ENCODE data around the gene PCOLCE2. TPM values are rescaled to one million over a fixed set of nuclear protein-coding genes. Genes with fewer than 3 reads are reported as not detected.

PCOLCE2 gene
- total and polyA plus RNA-seq, 2 donors (not counting 3 experiments of a cell fraction or from before 2014, with no cell fraction given), result not detected

- Histone ChIP-seq H3K4me3 (replicated peaks in 1 of 3; ENCODE audit: insufficient read depth in 1 of 3, low read depth in 1 of 3, low read length in 3 of 3) (no peak overlapping the region), H3K9ac (replicated peaks; ENCODE audit: extremely low read depth, insufficient read depth, low read length) (no peak overlapping the region), H2AFZ (ENCODE audit: low read depth, low read length) (no peak overlapping the region), H4K20me1 (replicated peaks; ENCODE audit: control insufficient read depth, extremely low read depth, insufficient read depth, low read length) (no peaks in the 10 kb centered on the region), H3K9me3 (replicated peaks; ENCODE audit: control insufficient read depth, insufficient read depth, low read length) (no peaks in the 10 kb centered on the region), H3K27ac (ENCODE audit: insufficient read depth, low read depth, low read length) (no peak overlapping the region), H3K36me3 (ENCODE audit: control insufficient read depth in 2 of 2, extremely low read depth in 1 of 2, insufficient read depth in 2 of 2, low read length in 2 of 2) (no peaks in the 10 kb centered on the region), H3K27me3 (ENCODE audit: control insufficient read depth in 2 of 2, insufficient read depth in 2 of 2, low read length in 2 of 2) (no peaks in the 10 kb centered on the region), H3K4me1 (ENCODE audit: control insufficient read depth, extremely low read depth, insufficient read depth, low read length) (no peaks in the 10 kb centered on the region), H3K4me2 (ENCODE audit: insufficient read depth, low read length) (no peak overlapping the region), H3K9me1 (replicated peaks; ENCODE audit: control insufficient read depth, extremely low read depth, insufficient read depth, low read length) (no peaks in the 10 kb centered on the region), H3K79me2 (ENCODE audit: control insufficient read depth, insufficient read depth, low read length) (no peaks in the 10 kb centered on the region)
- ChIA-PET POLR2A (no interaction called here), CTCF (no interaction called here)
- DNase-seq (ENCODE audit: low read depth, low spot score) (no peak), FAIRE-seq (no peak)
- no TSS peak for BruUV-seq (replicated peaks)
- intact Hi-C loops (cut with micrococcal nuclease) (no loop called here), dilution Hi-C loops (cut with MboI; ENCODE audit: extremely low pct_ligation_motif_present, low sequenced_read_pairs) (no loop called here)
- TF ChIP-seq EZH2 (IDR thresholded peaks at IDR 0.05; ENCODE audit: borderline replicate concordance, low read depth, low read length, severe bottlenecking) (no peak), POLR2AphosphoS5 (IDR thresholded peaks at IDR 0.05; ENCODE audit: insufficient read depth, low read depth, low read length) (no peak), POLR2A (IDR thresholded peaks at IDR 0.05; ENCODE audit: low read depth, low read length) (no peak), MYC (IDR thresholded peaks at IDR 0.05; ENCODE audit: low read depth, low read length) (no peak), GATA2 (IDR thresholded peaks at IDR 0.05; ENCODE audit: insufficient read depth, insufficient read length, low read depth, low read length) (no peak), JUN (IDR thresholded peaks at IDR 0.05; ENCODE audit: borderline replicate concordance, insufficient read depth, insufficient read length, low read depth) (no peak), FOS (IDR thresholded peaks at IDR 0.05; ENCODE audit: borderline replicate concordance, insufficient read depth, low read length) (no peak)
- TF ChIP-seq, protein P1, sequence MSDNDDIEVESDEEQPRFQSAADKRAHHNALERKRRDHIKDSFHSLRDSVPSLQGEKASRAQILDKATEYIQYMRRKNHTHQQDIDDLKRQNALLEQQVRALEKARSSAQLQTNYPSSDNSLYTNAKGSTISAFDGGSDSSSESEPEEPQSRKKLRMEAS (IDR thresholded peaks at IDR 0.05; ENCODE audit: insufficient read depth, insufficient read length), result no peak
- TF ChIP-seq, protein P2, sequence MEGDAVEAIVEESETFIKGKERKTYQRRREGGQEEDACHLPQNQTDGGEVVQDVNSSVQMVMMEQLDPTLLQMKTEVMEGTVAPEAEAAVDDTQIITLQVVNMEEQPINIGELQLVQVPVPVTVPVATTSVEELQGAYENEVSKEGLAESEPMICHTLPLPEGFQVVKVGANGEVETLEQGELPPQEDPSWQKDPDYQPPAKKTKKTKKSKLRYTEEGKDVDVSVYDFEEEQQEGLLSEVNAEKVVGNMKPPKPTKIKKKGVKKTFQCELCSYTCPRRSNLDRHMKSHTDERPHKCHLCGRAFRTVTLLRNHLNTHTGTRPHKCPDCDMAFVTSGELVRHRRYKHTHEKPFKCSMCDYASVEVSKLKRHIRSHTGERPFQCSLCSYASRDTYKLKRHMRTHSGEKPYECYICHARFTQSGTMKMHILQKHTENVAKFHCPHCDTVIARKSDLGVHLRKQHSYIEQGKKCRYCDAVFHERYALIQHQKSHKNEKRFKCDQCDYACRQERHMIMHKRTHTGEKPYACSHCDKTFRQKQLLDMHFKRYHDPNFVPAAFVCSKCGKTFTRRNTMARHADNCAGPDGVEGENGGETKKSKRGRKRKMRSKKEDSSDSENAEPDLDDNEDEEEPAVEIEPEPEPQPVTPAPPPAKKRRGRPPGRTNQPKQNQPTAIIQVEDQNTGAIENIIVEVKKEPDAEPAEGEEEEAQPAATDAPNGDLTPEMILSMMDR (IDR thresholded peaks at IDR 0.05; ENCODE audit: extremely low read depth in 1 of 2, insufficient read depth in 1 of 2, low read depth in 1 of 2, low read length in 2 of 2), result no peak
Measured at GRCh38 chr3:142801746-142802145, 87.1 kb downstream of the PCOLCE2 start.

All from endothelial cell of umbilical vein (primary cell).